GM10266 (cell line): ENCODE results near the gene ACOXL.

Experiments used
- DNase-seq: peaks from one replicate; pipeline ENCODE4 v3.0.0; 2012; ENCODE audit errors: extremely low spot score
- CTCF ChIP-seq: IDR thresholded peaks from 2 replicates; pipeline ENCODE4 v1.5.1; 2012; ENCODE audit warnings: mild to moderate bottlenecking, low read depth; ENCODE audit not compliant: control insufficient read depth, insufficient read depth; ENCODE audit errors: missing control alignments

ACOXL gene

GRCh38 chr2:110840508-110840907, 108.1 kb downstream of the ACOXL start:
- no peak for DNase-seq
- no peak for TF ChIP-seq CTCF

- DNase-seq, result no peak
- TF ChIP-seq CTCF, result no peak
Observed at GRCh38 chr2:110842048-110842447, 109.7 kb downstream of the ACOXL start.

GRCh38 chr2:110843496-110843895, 111.1 kb downstream of the ACOXL start:
- DNase-seq, result no peak
- TF ChIP-seq CTCF, result no peak

- no peak for DNase-seq
- no peak for TF ChIP-seq CTCF
Observed at GRCh38 chr2:110843959-110844510, 111.7 kb downstream of the ACOXL start.

- no peak for TF ChIP-seq CTCF
Observed at GRCh38 chr2:110847651-110848050, 115.3 kb downstream of the ACOXL start.

GRCh38 chr2:110848071-110848470, 115.7 kb downstream of the ACOXL start:
- DNase-seq, result no peak
- TF ChIP-seq CTCF, result no peak

More at GRCh38 chr2:110847651-110848050, 115.3 kb downstream of the ACOXL start:
- DNase-seq, result no peak

GRCh38 chr2:110848519-110849030, 116.2 kb downstream of the ACOXL start:
- no peak for TF ChIP-seq CTCF
- DNase-seq, result no peak
